Measurements from ENCODE around the gene HTN1.
"Not testable (repeated sequence)": the region's sequence is repeated elsewhere in the genome, so short reads cannot be mapped to it uniquely, and the experiment has no call there.

The HTN1 gene

DNA sequence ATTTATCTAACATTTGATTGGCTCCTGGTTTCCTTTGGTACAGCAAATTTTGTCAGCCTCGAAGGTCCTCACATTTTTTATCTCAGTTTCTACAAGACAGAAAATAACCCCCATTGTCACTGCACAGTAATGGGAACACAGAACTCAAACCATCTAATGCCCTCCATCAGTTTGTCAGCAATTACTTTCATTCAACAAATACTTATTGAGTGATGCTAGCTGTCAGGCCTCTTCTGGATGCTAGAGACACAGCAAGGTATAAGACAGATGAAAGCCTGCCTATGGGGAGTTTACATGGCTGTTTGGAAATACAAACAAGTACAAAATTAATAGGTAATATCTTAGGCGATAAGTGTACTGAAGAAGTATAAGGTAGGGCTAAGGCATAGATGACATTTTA lies 27.0 kb upstream of the HTN1 start:
- H3K36me3 ChIP-seq (ENCODE audit: insufficient read depth): no peaks in the 10 kb centered on the region
- no peak overlapping the region for H2AFZ ChIP-seq (ENCODE audit: low read depth)
- H3K4me1 ChIP-seq (ENCODE audit: low read depth, poor library complexity, severe bottlenecking): peaks cover 14% of the 10 kb centered on the region
- no peaks in the 10 kb centered on the region for H4K20me1 ChIP-seq (ENCODE audit: insufficient read depth)
- H3K4me2 ChIP-seq: no peak overlapping the region
- H3K79me2 ChIP-seq (ENCODE audit: insufficient read depth, low read depth): no peaks in the 10 kb centered on the region
- no peak overlapping the region for H3K9ac ChIP-seq
- H3K4me3 ChIP-seq (IDR thresholded peaks at IDR 0.05; ENCODE audit: insufficient read depth, low read depth, low read length): no peak overlapping the region
- no peaks in the 10 kb centered on the region for H3K27me3 ChIP-seq (ENCODE audit: insufficient read depth, low read depth)
- TF ChIP-seq, protein P1, sequence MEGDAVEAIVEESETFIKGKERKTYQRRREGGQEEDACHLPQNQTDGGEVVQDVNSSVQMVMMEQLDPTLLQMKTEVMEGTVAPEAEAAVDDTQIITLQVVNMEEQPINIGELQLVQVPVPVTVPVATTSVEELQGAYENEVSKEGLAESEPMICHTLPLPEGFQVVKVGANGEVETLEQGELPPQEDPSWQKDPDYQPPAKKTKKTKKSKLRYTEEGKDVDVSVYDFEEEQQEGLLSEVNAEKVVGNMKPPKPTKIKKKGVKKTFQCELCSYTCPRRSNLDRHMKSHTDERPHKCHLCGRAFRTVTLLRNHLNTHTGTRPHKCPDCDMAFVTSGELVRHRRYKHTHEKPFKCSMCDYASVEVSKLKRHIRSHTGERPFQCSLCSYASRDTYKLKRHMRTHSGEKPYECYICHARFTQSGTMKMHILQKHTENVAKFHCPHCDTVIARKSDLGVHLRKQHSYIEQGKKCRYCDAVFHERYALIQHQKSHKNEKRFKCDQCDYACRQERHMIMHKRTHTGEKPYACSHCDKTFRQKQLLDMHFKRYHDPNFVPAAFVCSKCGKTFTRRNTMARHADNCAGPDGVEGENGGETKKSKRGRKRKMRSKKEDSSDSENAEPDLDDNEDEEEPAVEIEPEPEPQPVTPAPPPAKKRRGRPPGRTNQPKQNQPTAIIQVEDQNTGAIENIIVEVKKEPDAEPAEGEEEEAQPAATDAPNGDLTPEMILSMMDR (conservative IDR thresholded peaks at IDR 0.05; ENCODE audit: low read depth, low read length): no peak
- H3K27ac ChIP-seq: no peak overlapping the region

DNA sequence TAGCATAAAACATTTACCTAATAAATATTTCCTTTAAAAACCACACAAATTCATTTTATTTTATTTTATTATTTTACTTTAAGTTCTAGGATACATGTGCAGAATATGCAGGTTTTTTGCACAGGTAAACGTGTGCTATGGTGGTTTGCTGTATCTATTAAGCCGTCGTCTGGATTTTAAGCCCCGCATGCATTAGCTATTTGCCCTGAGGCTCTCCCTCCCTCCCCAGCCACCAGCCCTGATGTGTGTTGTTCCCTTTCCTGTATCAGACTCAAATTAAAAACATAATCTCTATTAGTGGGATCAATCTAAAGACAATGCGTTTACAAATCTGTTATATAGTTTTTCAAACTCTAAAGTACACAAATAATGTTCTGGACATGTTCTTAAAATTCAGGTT lies 23.2 kb upstream of the HTN1 start:
- no peak overlapping the region for H3K27ac ChIP-seq
- H2AFZ ChIP-seq (ENCODE audit: low read depth): no peak overlapping the region
- no peaks in the 10 kb centered on the region for H3K36me3 ChIP-seq (ENCODE audit: insufficient read depth)
- no peak overlapping the region for H3K4me3 ChIP-seq (IDR thresholded peaks at IDR 0.05; ENCODE audit: insufficient read depth, low read depth, low read length)
- H4K20me1 ChIP-seq (ENCODE audit: insufficient read depth): no peaks in the 10 kb centered on the region
- no peaks in the 10 kb centered on the region for H3K27me3 ChIP-seq (ENCODE audit: insufficient read depth, low read depth)
- no peaks in the 10 kb centered on the region for H3K79me2 ChIP-seq (ENCODE audit: insufficient read depth, low read depth)
- no peaks in the 10 kb centered on the region for H3K4me1 ChIP-seq (ENCODE audit: low read depth, poor library complexity, severe bottlenecking)
- TF ChIP-seq, protein P1 (conservative IDR thresholded peaks at IDR 0.05; ENCODE audit: low read depth, low read length): no peak
- H3K4me2 ChIP-seq: no peak overlapping the region
- H3K9ac ChIP-seq: no peak overlapping the region

GRCh38 chr4:70028159-70028558 lies 22.1 kb upstream of the HTN1 start, which contains the start of gene HTN3:
Gene HTN3 (plus strand): TSS chr4:70028459. CDS start chr4:70030741, 2,282 bp downstream.
- H3K36me3 ChIP-seq (ENCODE audit: insufficient read depth); H3K4me1 ChIP-seq (ENCODE audit: low read depth, poor library complexity, severe bottlenecking); H3K4me2 ChIP-seq; H3K79me2 ChIP-seq (ENCODE audit: insufficient read depth, low read depth); H4K20me1 ChIP-seq (ENCODE audit: insufficient read depth); H3K4me3 ChIP-seq (IDR thresholded peaks at IDR 0.05; ENCODE audit: insufficient read depth, low read depth, low read length); H3K9ac ChIP-seq; H3K27ac ChIP-seq; H3K27me3 ChIP-seq (ENCODE audit: insufficient read depth, low read depth); H2AFZ ChIP-seq (ENCODE audit: low read depth): not testable (repeated sequence)

DNA sequence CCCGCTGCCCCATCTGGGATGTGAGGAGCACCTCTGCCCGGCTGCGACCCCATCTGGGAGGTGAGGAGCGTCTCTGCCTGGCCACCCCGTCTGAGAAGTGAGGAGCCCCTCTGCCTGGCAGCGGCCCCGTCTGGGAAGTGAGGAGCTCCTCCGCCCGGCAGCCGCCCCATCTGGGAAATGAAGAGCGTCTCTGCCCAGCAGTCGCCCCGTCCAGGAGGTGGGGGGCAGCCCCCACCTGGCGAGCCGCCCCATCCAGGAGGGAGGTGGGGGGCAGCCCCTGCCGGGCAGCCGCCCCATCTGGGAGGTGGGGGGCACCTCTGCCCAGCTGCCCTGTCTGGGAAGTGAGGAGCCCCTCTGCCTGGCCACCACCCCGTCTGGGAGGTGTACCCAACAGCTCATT lies 12.7 kb upstream of the HTN1 start:
- not testable (repeated sequence) for H4K20me1 ChIP-seq (ENCODE audit: insufficient read depth); H3K9ac ChIP-seq; H3K27me3 ChIP-seq (ENCODE audit: insufficient read depth, low read depth); H2AFZ ChIP-seq (ENCODE audit: low read depth); H3K4me1 ChIP-seq (ENCODE audit: low read depth, poor library complexity, severe bottlenecking); H3K36me3 ChIP-seq (ENCODE audit: insufficient read depth); H3K27ac ChIP-seq; H3K4me2 ChIP-seq; H3K79me2 ChIP-seq (ENCODE audit: insufficient read depth, low read depth); H3K4me3 ChIP-seq (IDR thresholded peaks at IDR 0.05; ENCODE audit: insufficient read depth, low read depth, low read length)

DNA sequence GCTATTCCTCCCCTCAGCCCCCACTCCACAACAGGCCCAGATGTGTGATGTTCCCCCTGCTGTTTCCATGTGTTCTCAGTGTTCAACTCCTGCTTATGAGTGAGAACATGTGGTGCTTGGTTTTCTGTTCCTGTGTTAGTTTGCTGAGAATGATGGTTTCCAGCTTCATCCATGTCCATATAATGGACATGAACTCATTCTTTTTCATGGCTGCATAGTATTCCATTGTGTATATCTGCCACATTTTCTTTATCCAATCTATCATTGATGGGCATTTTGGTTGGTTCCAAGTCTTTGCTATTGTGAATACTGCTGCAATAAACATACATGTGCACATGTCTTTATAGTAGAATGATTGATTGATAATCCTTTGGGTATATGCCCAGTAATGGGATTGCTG lies 10.3 kb upstream of the HTN1 start:
- not testable (repeated sequence) for H3K27ac ChIP-seq; H4K20me1 ChIP-seq (ENCODE audit: insufficient read depth); H2AFZ ChIP-seq (ENCODE audit: low read depth)

GRCh38 chr4:70041652-70042286 lies 8.5 kb upstream of the HTN1 start:
- no peaks in the 10 kb centered on the region for H3K27me3 ChIP-seq (ENCODE audit: insufficient read depth, low read depth)
- H4K20me1 ChIP-seq (ENCODE audit: insufficient read depth): no peaks in the 10 kb centered on the region

More for the DNA sequence above, 10.3 kb upstream of the HTN1 start:
- not testable (repeated sequence) for H3K27me3 ChIP-seq (ENCODE audit: insufficient read depth, low read depth); H3K36me3 ChIP-seq (ENCODE audit: insufficient read depth); H3K4me2 ChIP-seq; H3K79me2 ChIP-seq (ENCODE audit: insufficient read depth, low read depth); H3K9ac ChIP-seq; H3K4me1 ChIP-seq (ENCODE audit: low read depth, poor library complexity, severe bottlenecking); H3K4me3 ChIP-seq (IDR thresholded peaks at IDR 0.05; ENCODE audit: insufficient read depth, low read depth, low read length)

GRCh38 chr4:70056534-70056933 lies 6.3 kb downstream of the HTN1 start:
- not testable (repeated sequence) for H3K9ac ChIP-seq; H3K27me3 ChIP-seq (ENCODE audit: insufficient read depth, low read depth); H3K27ac ChIP-seq; H2AFZ ChIP-seq (ENCODE audit: low read depth); H3K36me3 ChIP-seq (ENCODE audit: insufficient read depth); H4K20me1 ChIP-seq (ENCODE audit: insufficient read depth); H3K4me2 ChIP-seq; H3K4me3 ChIP-seq (IDR thresholded peaks at IDR 0.05; ENCODE audit: insufficient read depth, low read depth, low read length); H3K4me1 ChIP-seq (ENCODE audit: low read depth, poor library complexity, severe bottlenecking); H3K79me2 ChIP-seq (ENCODE audit: insufficient read depth, low read depth)

More at GRCh38 chr4:70041652-70042286, 8.5 kb upstream of the HTN1 start:
- H3K27ac ChIP-seq: no peak overlapping the region
- no peak overlapping the region for H2AFZ ChIP-seq (ENCODE audit: low read depth)
- H3K4me3 ChIP-seq (IDR thresholded peaks at IDR 0.05; ENCODE audit: insufficient read depth, low read depth, low read length): no peak overlapping the region
- no peak overlapping the region for H3K4me2 ChIP-seq
- H3K9ac ChIP-seq: no peak overlapping the region
- TF ChIP-seq, protein P1 (conservative IDR thresholded peaks at IDR 0.05; ENCODE audit: low read depth, low read length): no peak
- H3K79me2 ChIP-seq (ENCODE audit: insufficient read depth, low read depth): no peaks in the 10 kb centered on the region
- H3K4me1 ChIP-seq (ENCODE audit: low read depth, poor library complexity, severe bottlenecking): no peaks in the 10 kb centered on the region
- H3K36me3 ChIP-seq (ENCODE audit: insufficient read depth): no peaks in the 10 kb centered on the region
